ENCODE results near the gene RPL36.
"Not testable (repeated sequence)": the region's sequence is repeated elsewhere in the genome, so short reads cannot be mapped to it uniquely, and the experiment has no call there.

Gene RPL36

DNA sequence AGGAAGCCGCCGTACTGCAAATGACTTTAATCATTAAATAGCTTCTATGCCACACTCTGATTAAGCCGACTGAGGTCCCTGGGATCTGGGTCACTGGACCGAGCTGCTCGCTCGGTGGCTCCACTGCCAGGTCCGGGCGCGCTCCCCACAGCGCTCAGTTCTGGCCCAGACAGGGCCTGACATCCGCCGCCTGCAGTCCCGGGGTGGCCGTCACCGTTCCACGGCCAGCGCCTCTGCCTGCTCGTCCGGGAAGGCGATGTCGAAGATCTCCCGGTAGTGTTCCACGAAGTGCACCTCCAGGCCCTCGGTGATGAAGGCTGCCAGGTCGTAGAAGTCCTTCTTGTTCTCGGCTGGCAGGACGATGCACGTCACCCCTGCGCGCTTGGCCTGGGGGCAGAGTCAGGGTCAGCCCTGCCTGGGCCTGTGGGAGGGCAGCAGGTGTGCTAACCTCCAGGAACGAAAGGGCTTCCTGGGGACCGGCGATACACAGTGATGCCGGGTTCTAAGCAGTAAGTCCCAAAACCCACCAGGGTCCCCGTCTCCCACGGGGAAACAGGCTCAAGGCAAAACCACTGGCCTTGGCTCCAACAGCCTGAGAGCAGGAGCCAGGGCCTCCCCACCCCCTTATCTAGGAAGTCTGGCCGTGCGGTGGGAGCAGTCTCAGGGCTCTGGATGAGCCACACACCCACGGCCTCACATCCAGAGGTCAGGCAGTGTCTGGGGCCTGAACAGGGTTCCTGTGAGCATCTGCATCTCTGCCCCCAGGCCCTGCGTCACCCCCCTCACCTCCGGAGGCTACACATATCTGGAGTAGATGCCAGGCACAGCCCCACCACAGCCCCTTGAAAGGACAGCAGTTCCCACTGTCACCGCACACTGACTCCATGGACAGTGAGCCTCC is 2.0 kb downstream of the RPL36 start:
- no peak for DNase-seq

GRCh38 chr19:5692723-5693194 is 2.7 kb downstream of the RPL36 start:
- DNase-seq = no peak

GRCh38 chr19:5693195-5694166 is 3.4 kb downstream of the RPL36 start:
- DNase-seq = no peak

DNA sequence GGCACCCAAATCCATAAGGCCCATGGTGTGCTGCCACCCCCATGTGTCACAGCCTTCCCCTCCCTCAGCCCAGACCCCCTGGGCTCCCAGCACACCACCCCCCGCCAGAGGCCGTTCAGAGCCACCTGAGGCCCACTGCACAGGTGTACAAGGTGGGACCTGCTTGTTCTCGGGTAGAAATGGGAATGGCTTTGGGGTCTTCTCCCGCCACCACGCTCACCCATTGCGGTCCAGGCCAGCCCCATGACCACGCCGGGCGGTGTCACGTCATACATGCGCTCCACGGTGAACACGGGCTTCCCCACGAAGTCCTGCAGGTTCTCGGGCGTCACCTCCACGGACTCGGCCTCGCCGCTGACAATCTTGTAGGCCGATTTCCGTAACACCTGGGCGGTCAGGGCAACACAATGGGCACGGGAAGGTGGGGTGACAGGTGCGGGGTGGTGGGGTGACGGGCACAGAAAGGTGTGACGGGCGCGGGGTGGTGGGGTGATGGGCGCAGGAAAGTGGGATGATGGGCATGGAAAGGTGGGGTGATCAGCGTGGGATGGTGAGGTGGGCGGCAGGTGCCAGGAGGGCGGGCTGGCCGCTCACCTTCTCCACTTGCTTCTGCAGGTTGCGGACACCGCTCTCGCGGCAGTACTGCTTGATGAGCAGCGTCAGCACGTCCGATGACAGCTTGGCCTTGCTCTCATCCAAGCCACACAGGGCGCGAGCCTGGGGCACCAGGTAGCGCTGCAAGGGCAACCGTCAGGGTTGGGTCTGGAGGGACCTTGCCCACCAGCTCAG is 4.3 kb downstream of the RPL36 start:
- DNase-seq = no peak

GRCh38 chr19:5694956-5695648 is 5.0 kb downstream of the RPL36 start:
- DNase-seq = no peak

DNA sequence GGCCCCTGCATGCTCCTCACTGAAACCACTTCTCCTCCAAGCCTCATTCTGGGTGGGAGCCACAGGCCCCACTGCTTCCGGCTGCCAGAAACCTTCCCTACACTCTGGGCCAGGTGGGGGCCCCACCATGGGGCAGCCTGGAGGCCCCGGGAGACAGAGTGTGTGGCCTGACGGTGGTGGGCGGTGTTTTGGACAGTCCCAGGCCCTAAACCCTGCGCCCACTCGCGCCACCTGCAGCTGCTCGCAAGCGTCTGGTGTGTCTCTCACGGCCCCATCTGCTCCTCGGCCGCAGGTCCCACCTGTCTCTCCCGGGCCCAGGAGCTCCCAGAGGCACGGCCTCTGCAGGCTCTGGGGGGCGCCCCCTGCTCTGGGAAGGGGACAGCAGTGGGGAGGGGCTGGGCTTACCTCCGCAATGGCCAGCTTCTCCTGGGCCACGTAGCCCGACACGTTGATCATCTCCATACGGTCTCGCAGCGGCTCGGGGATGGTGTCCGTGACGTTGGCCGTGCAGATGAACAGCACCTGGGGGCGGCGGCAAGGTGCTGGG is 5.6 kb downstream of the RPL36 start:
- no peak for DNase-seq

DNA sequence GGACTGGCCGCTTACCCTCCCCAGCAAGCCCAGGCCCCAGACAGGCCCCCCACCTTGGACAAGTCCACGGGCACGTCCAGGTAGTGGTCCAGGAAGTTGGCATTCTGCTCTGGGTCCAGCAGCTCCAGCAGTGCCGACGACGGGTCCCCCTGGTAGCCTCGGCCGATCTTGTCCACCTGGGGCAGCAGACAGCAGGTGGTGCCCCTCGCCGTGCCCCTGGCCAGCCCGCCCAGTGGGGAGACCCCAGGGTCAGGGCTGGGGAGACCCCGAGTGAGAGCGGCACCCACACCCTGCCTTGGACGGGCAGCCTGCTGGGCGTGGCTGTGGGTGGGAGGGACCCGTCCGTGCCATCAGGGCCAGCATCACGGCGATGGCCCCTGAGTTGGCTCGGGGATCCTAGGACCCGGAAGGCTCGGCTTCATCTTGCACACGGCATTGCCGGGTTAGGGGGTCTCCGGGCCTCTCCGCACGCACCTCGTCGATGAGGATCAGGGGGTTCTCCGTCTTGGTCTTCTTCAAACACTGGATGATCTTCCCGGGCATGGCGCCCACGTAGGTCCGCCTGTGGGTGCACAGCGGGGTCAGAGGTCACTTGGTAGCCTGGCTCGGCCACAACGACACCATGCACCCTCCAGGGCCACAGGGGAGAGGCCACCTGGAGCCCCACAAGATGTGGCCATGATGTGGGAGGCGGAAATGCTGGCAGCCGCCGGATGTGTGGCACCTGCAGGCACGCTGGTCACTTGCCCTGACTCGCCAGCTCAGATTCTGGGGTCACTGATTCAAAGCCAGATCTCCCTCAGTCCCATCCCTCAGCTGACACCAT is 6.3 kb downstream of the RPL36 start:
- DNase-seq = no peak

DNA sequence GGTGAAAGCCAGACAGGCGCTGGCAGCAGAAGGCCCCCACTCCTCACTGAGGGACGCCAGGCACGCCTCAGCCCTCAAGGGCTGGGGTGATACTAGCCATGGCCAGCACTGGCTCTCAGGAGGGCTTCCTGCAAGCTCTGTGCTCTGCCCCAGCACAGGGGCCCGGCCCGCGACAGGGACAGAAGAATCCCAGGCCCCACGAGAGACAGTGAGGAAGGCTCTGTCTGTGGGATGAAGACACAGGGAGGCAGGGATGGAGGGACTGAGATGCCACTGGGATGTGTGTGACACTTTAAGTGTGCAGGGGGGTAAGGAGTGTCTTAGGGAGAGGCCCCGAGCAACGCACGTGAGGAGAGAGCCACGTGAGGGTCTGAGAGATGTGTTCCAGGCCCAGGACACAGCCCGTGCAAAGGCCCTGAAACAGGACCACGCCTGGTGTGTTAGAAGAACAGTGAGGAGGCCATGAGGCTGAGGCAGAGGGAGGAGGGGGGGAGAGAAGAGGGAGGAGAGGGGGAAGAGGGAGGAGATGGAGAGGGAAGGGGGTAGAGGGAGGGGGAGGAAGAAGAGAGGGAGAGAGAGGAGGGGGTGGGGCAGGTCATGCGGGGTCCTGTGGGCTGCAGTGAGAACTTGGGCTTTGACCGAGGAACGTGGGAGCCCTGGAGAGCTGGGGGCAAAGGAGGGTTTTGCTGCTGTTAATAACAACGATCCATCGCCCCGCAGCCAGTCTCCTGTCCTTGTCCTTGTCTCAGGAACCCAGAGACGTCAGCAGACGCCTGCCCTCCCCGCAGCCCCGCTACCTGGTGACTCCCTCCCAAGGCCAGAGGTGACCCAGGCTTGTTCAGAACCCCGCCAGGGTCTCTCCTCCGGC is 7.2 kb downstream of the RPL36 start:
- no peak for DNase-seq

GRCh38 chr19:5697890-5698634 is 8.0 kb downstream of the RPL36 start:
- no peak for DNase-seq

GRCh38 chr19:5698635-5699422 is 8.7 kb downstream of the RPL36 start:
- no peak for DNase-seq

DNA sequence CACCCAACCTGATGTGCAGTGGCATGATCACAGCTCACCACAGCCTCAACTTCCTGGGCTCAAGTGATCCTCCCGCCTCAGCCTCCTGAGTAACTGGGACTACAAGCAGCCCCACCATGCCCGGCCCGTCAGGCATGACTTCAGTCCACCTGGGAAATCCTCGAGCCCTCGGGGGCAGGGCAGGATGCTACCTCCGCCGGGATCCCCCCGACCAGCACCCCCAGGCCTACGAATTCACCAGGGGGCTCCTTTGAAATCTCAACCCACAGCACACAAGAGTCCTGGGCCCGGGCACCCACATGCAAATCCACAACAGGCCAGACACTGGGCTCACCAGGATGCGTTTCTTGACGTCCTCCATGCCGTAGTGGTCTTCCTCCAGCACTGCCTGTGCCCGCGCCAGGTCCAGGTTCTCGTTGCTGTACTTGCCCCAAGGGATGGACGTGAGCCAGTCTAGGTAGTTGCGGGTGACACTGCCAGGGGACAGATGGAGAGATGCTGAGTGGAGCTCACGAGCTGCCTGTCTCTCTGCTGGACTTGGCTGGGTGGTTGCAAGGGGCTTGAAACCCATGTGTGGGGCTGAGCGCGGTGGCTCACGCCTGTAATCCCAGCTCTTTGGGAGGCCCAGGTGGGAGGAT is 10.5 kb downstream of the RPL36 start:
- no peak for DNase-seq

GRCh38 chr19:5702053-5702410 is 11.9 kb downstream of the RPL36 start:
- DNase-seq = not testable (repeated sequence)

DNA sequence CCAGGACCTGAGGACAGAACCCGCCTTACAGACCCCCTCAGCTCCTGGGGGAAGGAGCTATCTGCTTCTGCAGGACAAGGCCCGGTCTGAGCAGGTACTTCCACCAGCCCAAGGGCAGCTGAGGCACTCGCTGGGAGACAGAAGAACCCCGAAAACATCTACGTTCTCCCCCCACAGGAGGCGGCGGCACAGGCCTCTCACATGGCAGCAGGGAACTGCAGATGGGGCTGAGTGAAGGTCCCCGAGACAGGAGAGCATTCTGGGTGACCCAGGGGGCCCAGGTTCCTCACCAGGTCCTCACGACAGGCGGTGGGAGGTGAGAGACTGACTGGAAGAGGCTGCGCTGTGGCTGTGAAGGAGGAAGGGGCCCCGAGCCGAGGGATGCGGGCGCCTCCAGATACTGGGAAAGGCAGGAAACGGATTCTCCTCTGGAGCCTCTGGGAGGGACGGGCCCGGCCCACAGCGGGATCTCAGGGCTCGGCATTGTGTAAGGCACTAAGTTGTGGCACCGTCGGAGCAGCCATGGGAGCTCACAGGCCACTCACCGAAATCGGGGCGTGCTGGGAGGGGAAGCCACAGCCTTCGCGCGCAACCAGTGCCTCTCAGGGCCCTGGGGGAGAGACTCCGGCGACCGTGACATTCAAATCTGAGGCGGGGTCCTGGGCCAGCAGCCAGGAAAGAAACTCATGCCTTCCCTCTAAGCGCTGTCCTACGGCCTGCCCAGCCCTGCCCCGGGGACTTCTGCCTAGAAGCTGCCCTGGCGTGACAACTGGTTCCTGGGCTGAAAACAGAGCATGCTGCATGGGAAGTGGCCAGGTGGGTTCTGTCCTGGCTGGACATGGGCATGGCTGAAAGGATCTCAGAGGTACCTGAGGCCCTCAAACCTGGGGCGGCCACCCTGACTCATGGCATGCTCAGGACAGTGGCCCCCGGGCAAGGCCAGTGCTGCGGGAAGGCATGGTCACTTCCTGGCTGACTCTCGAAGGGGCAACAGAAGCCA is 14.0 kb downstream of the RPL36 start:
- DNase-seq = no peak

GRCh38 chr19:5705552-5705951 is 15.5 kb downstream of the RPL36 start:
- no peak for DNase-seq

- no peak for DNase-seq
Observed at GRCh38 chr19:5706876-5707573, 16.9 kb downstream of the RPL36 start.

Data from NCI-H1105 (cell line).